Fibroblast of pulmonary artery (primary cell): ENCODE measurements around the gene POLR2H.

Experiments used
- DNase-seq: peaks from one replicate; pipeline ENCODE4 v3.0.0-alpha.2; 2010; ENCODE audit warnings: low read depth
- H3K4me3 ChIP-seq: replicated peaks from 2 replicates; pipeline ENCODE4 v1.5.1; 2011; ENCODE audit warnings: low read depth, mild to moderate bottlenecking, control low read depth, low read length, moderate library complexity
- CTCF ChIP-seq: IDR thresholded peaks from 2 replicates; pipeline ENCODE4 v1.5.1; 2011; ENCODE audit warnings: mild to moderate bottlenecking, control low read depth, low read length, inconsistent platforms; ENCODE audit errors: missing control alignments

The POLR2H gene

GRCh38 chr3:184361532-184361931 lies at the start of gene POLR2H, which contains the start of gene CLCN2:
TSS of gene POLR2H (plus strand) at chr3:184361710. CDS start at chr3:184363493, 1,783 bp downstream.
TSS of gene CLCN2 (minus strand) at chr3:184361605. CDS start at chr3:184361479, 126 bp downstream.
- peak within 1 kb of the TSS; percentile 77 for H3K4me3 ChIP-seq
- DNase-seq: peak; percentile 49
- TF ChIP-seq CTCF: no peak

GRCh38 chr3:184314363-184314699 lies 47.2 kb upstream of the POLR2H start, which contains the start of gene EIF4G1:
TSS of gene EIF4G1 (plus strand) at chr3:184314606. CDS start at chr3:184315797, 1,191 bp downstream.
- TF ChIP-seq CTCF: no peak
- peak within 1 kb of the TSS; percentile 92 for H3K4me3 ChIP-seq
- peak; percentile 96 for DNase-seq

GRCh38 chr3:184314700-184315542 lies 46.6 kb upstream of the POLR2H start:
- DNase-seq: peak; percentile 84
- H3K4me3 ChIP-seq: peak overlapping the region; percentile 92

GRCh38 chr3:184315543-184315867 lies 46.0 kb upstream of the POLR2H start:
- no peak for DNase-seq
- no peak for TF ChIP-seq CTCF
- peak overlapping the region; percentile 92 for H3K4me3 ChIP-seq

More at GRCh38 chr3:184314700-184315542, 46.6 kb upstream of the POLR2H start:
- no peak for TF ChIP-seq CTCF

- H3K4me3 ChIP-seq: peak overlapping the region; percentile 92
- DNase-seq: peak; percentile 34
- no peak for TF ChIP-seq CTCF
Observed at GRCh38 chr3:184315871-184316661, 45.4 kb upstream of the POLR2H start.

GRCh38 chr3:184316792-184317191 lies 44.7 kb upstream of the POLR2H start:
- peak overlapping the region; percentile 92 for H3K4me3 ChIP-seq
- DNase-seq: no peak
- no peak for TF ChIP-seq CTCF
